H1 (cell line): ENCODE measurements around the gene ARHGEF4. TPM values are rescaled to one million over a fixed set of nuclear protein-coding genes. Genes with fewer than 3 reads are reported as not detected.

Experiments used
- CTCF ChIA-PET: fragments of 300-600 bp; sonication (Branson Sonifier 250); formaldehyde crosslinking; loops from one replicate; lab custom pipeline; 2021; ENCODE audit not compliant: partially characterized antibody; lab: Charles Lee
- POLR2A ChIA-PET: fragments of 300-600 bp; sonication (Branson Sonifier 250); formaldehyde crosslinking; loops from one replicate; lab custom pipeline; 2021; ENCODE audit warnings: inconsistent platforms; ENCODE audit not compliant: partially characterized antibody; lab: Charles Lee
- DNase-seq, 2 experiments: peaks; one replicate each; pipeline versions ENCODE4 v3.0.0 to v3.0.0-alpha.2; 2010 to 2022; ENCODE audit warnings: low spot score in 2 of 2, low read depth in 1 of 2, mixed read lengths in 1 of 2
- FAIRE-seq: peaks from 2 replicates; lab custom pipeline; 2011; peaks lifted over from hg19 to GRCh38; lab: Jason Lieb, UNC
- H2AFZ ChIP-seq: 2 replicates; pipeline ENCODE4 v1.8.1; 2012; ENCODE audit warnings: low read length, inconsistent platforms
- H2AK5ac ChIP-seq: 2 replicates; pipeline ENCODE4 v1.6.1; 2013; ENCODE audit warnings: low read depth, low read length
- H2BK120ac ChIP-seq: replicated peaks from 2 replicates; pipeline ENCODE3; 2013; ENCODE audit warnings: low read depth, low read length, inconsistent platforms
- H2BK12ac ChIP-seq: 2 replicates; pipeline ENCODE4 v1.6.1; 2013; ENCODE audit warnings: low read depth, low read length
- H2BK15ac ChIP-seq: 2 replicates; pipeline ENCODE4 v1.6.1; 2013; ENCODE audit warnings: low read length
- H2BK20ac ChIP-seq: 2 replicates; pipeline ENCODE4 v1.6.1; 2013; ENCODE audit warnings: low read length
- H2BK5ac ChIP-seq: 2 replicates; pipeline ENCODE4 v1.6.1; 2013; ENCODE audit warnings: low read depth, low read length
- H3K14ac ChIP-seq: 2 replicates; pipeline ENCODE4 v1.6.1; 2013; ENCODE audit warnings: inconsistent platforms; ENCODE audit not compliant: insufficient read length
- H3K18ac ChIP-seq: 2 replicates; pipeline ENCODE4 v1.6.1; 2013; ENCODE audit warnings: low read length; ENCODE audit errors: extremely low read depth
- H3K23ac ChIP-seq: 2 replicates; pipeline ENCODE4 v1.6.1; 2013; ENCODE audit warnings: inconsistent platforms; ENCODE audit not compliant: insufficient read length
- H3K23me2 ChIP-seq: 2 replicates; pipeline ENCODE4 v1.6.1; 2013; ENCODE audit warnings: low read depth, low read length
- H3K27ac ChIP-seq: 2 replicates; pipeline ENCODE4 v1.6.1; 2011; ENCODE audit warnings: low read depth, low read length, inconsistent platforms
- H3K27me3 ChIP-seq, 4 experiments: replicated peaks in 1 of 4; 1 replicate in 1 of 4; 2 replicates in 3 of 4; pipeline versions ENCODE4 v1.6.1 to v1.8.1; 2011 to 2013; ENCODE audit warnings: low read length in 3 of 4, mild to moderate bottlenecking in 3 of 4, inconsistent platforms in 2 of 4, mixed read lengths in 2 of 4, moderate library complexity in 1 of 4; ENCODE audit not compliant: control insufficient read depth in 3 of 4, insufficient read depth in 3 of 4; ENCODE audit errors: extremely low read depth in 1 of 4
- H3K36me3 ChIP-seq, 4 experiments: 2 replicates each; pipeline versions ENCODE4 v1.6.1 to v1.8.1; 2011 to 2013; ENCODE audit warnings: mild to moderate bottlenecking in 4 of 4, low read length in 3 of 4, moderate library complexity in 2 of 4, control low read depth in 1 of 4, inconsistent platforms in 1 of 4; ENCODE audit not compliant: insufficient read depth in 4 of 4, control insufficient read depth in 2 of 4
- H3K4ac ChIP-seq: replicated peaks from 2 replicates; pipeline ENCODE3; 2013; ENCODE audit warnings: low read length, low read depth, mixed read lengths, inconsistent platforms; ENCODE audit not compliant: insufficient read length
- H3K4me1 ChIP-seq, 4 experiments: replicated peaks in 1 of 4; 1 replicate in 1 of 4; 2 replicates in 3 of 4; pipeline versions ENCODE4 v1.6.1 to v1.8.1; 2011 to 2013; ENCODE audit warnings: low read length in 3 of 4, inconsistent platforms in 2 of 4, mixed read lengths in 1 of 4; ENCODE audit not compliant: insufficient read depth in 4 of 4, control insufficient read depth in 3 of 4
- H3K4me2 ChIP-seq, 2 experiments: 2 replicates each; pipeline versions ENCODE4 v1.6.1 to v1.8.1; 2011 to 2013; ENCODE audit warnings: low read depth in 2 of 2, low read length in 2 of 2, control low read depth in 1 of 2, inconsistent platforms in 1 of 2, mild to moderate bottlenecking in 1 of 2; ENCODE audit not compliant: insufficient read depth in 1 of 2
- H3K4me3 ChIP-seq, 4 experiments: fragments of 200-600, 300-600 bp in 1 of 4; sonication (generic), shearing (Covaris generic), sonication (Bioruptor Twin) in 1 of 4; 2 replicates each; pipeline versions ENCODE4 v1.5.1 to v1.8.1; 2011 to 2016; ENCODE audit warnings: low read length in 4 of 4, low read depth in 3 of 4, control low read depth in 2 of 4, inconsistent platforms in 2 of 4, mild to moderate bottlenecking in 2 of 4, mixed read lengths in 1 of 4, moderate library complexity in 1 of 4; ENCODE audit not compliant: insufficient read depth in 2 of 4; ENCODE audit errors: extremely low read depth in 1 of 4
- H3K56ac ChIP-seq: replicated peaks from 2 replicates; pipeline ENCODE3; 2013; ENCODE audit warnings: low read depth, mild to moderate bottlenecking, mixed read lengths, low read length, inconsistent platforms; ENCODE audit not compliant: insufficient read length
- H3K79me1 ChIP-seq: 2 replicates; pipeline ENCODE4 v1.6.1; 2013; ENCODE audit warnings: low read depth, low read length, control low read depth
- H3K79me2 ChIP-seq, 2 experiments: 2 replicates each; pipeline versions ENCODE4 v1.6.1 to v1.8.1; 2012 to 2013; ENCODE audit warnings: low read length in 2 of 2, mild to moderate bottlenecking in 2 of 2, inconsistent platforms in 1 of 2; ENCODE audit not compliant: insufficient read depth in 2 of 2, control insufficient read depth in 1 of 2
- H3K9ac ChIP-seq, 4 experiments: replicated peaks in 1 of 4; 1 replicate in 1 of 4; 2 replicates in 3 of 4; pipeline versions ENCODE4 v1.6.1 to v1.8.1; 2011 to 2013; ENCODE audit warnings: low read depth in 3 of 4, low read length in 3 of 4, control low read depth in 2 of 4, mild to moderate bottlenecking in 2 of 4, moderate library complexity in 2 of 4, inconsistent platforms in 1 of 4; ENCODE audit errors: extremely low read depth in 1 of 4
- H3K9me3 ChIP-seq, 2 experiments: 2 replicates each; pipeline versions ENCODE4 v1.6.1 to v1.8.1; 2012 to 2013; ENCODE audit warnings: mild to moderate bottlenecking in 2 of 2, moderate library complexity in 2 of 2, control low read depth in 1 of 2, inconsistent platforms in 1 of 2, low read depth in 1 of 2, low read length in 1 of 2, mixed read lengths in 1 of 2; ENCODE audit not compliant: insufficient read depth in 2 of 2
- H4K20me1 ChIP-seq, 2 experiments: replicated peaks in 1 of 2; 2 replicates each; pipeline versions ENCODE3 to v1.8.1; 2011 to 2013; ENCODE audit warnings: inconsistent platforms in 2 of 2, low read length in 2 of 2, mild to moderate bottlenecking in 1 of 2; ENCODE audit not compliant: insufficient read depth in 2 of 2, control insufficient read depth in 1 of 2
- H4K5ac ChIP-seq: 2 replicates; pipeline ENCODE4 v1.6.1; 2013; ENCODE audit warnings: low read length, low read depth, mixed read lengths, inconsistent platforms; ENCODE audit not compliant: insufficient read length
- H4K8ac ChIP-seq: 2 replicates; pipeline ENCODE4 v1.8.0; 2013; ENCODE audit warnings: mild to moderate bottlenecking, moderate library complexity, low read length, inconsistent platforms; ENCODE audit not compliant: insufficient read depth; ENCODE audit errors: extremely low read depth
- H4K91ac ChIP-seq: replicated peaks from 2 replicates; pipeline ENCODE3; 2013; ENCODE audit warnings: low read length, mixed read lengths, inconsistent platforms; ENCODE audit not compliant: insufficient read length
- MAFK ChIP-seq: IDR thresholded peaks from 2 replicates; pipeline ENCODE4 v1.6.1; 2012; ENCODE audit warnings: low read depth, mild to moderate bottlenecking, improper control_type of control experiment, low read length
- RAD21 ChIP-seq, 2 experiments: IDR thresholded peaks in 1 of 2; conservative IDR thresholded peaks in 1 of 2; 2 replicates each; pipeline ENCODE4 v1.6.1; 2011; ENCODE audit warnings: low read depth in 2 of 2, low read length in 2 of 2, improper control_type of control experiment in 1 of 2, inconsistent platforms in 1 of 2, mild to moderate bottlenecking in 1 of 2, moderate library complexity in 1 of 2
- WGBS, 2 experiments: shearing (Covaris generic) in 1 of 2; methylation state at CpG; one replicate each; pipeline versions ENCODE4 v1.1.6 to v1.1.7; 2013 to 2015; ENCODE audit warnings: low lambda C conversion rate in 2 of 2, mixed read lengths in 2 of 2, inconsistent platforms in 1 of 2, low coverage in 1 of 2, missing lambda C conversion rate in 1 of 2; ENCODE audit not compliant: insufficient replicate concordance in 2 of 2, insufficient coverage in 1 of 2, insufficient read length in 1 of 2; ENCODE audit errors: extremely low coverage in 1 of 2, missing lambda C conversion rate in 1 of 2; 5-methylcytosine and 5-hydroxymethylcytosine counted together
- polyA plus RNA-seq, 7 experiments: library from polyadenylated mRNA; depleted of rRNA in 3 of 7; stranded (reverse) in 5 of 7; unstranded in 2 of 7; fragments of >200 nt in 5 of 7; fragments of 200-250 nt in 2 of 7; gene quantifications; 1 replicate in 5 of 7; 2 replicates in 1 of 7; 4 replicates in 1 of 7; pipeline versions ENCODE4 v1.2.1 to v1.2.3, GENCODE V29; 2011 to 2013; ENCODE audit warnings: missing spikeins in 2 of 7, mixed read lengths in 2 of 7
- total RNA-seq: library from RNA; stranded (reverse); fragmentation: NEBNext Ultra II Directional; extraction: Animal tissue kit (Norgen Biotek cat#: 25700); gene quantifications from 2 replicates; pipeline ENCODE4 v1.2.1, GENCODE V29; 2021

The ARHGEF4 gene
- total and polyA plus RNA-seq, 2 of the 8 experiments (the other 6 are each of a cell fraction or from before 2014, with no cell fraction given) = 10.6 to 14.6 TPM

DNA sequence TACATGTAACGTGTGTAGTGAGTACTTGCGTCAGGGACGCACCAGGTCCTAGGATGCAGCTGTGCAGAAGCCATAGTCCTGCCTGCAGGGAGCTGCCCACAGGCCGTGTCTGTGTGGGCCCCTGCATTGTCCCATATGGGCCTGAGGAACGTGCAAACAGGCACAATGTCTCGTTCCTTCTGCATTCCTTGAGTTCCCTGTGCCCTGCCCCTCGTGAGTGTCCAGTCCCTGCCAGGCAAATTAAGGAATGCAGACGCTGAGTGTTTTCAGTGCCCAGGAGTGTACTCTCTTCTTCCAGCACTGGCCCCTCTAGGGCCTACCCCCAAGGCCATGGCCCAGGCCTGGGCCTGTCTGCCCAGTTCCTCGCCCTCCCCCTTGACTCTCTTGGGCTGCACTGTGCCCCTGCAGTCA, 194.7 kb downstream of the ARHGEF4 start:
- no peak overlapping the region for H2AK5ac ChIP-seq
- ChIA-PET POLR2A (interaction anchor here (1.2 to 2.2 kb wide), 2 partner anchors 10 to 59 kb away, joined by 3 to 6 read pairs; no protein-coding TSS in a partner anchor), CTCF (interaction anchor here (1.0 to 1.2 kb wide), 2 partner anchors 9 to 234 kb away, joined by 3 to 5 read pairs; no protein-coding TSS in a partner anchor)
- H3K14ac ChIP-seq = no peak overlapping the region
- H4K5ac ChIP-seq = no peak overlapping the region
- H4K91ac ChIP-seq = peak overlapping the region; percentile 6
- no peak overlapping the region for H2BK15ac ChIP-seq
- H3K9ac ChIP-seq = no peak overlapping the region
- WGBS, 2 experiments = 78% methylated on average over 9 of the region's 9 CpGs; no CpG with 5 or more reads in 1 of the 2 experiments
- peaks cover 0 to 2% of the 10 kb centered on the region in 2 experiments for H4K20me1 ChIP-seq
- no peak overlapping the region for H2BK12ac ChIP-seq
- H3K4ac ChIP-seq = no peak overlapping the region
- H3K27me3 ChIP-seq = peaks cover 6 to 30% (median 26%) of the 10 kb centered on the region in 4 experiments; a peak in 6 of 7 replicates
- FAIRE-seq = no peak
- H2AFZ ChIP-seq = no peak overlapping the region
- 0 out of 2 replicates have a peak overlapping the region, but pooled peaks have one; percentile 55 for H2BK5ac ChIP-seq
- H3K18ac ChIP-seq = no peak overlapping the region
- H3K36me3 ChIP-seq = no peaks in the 10 kb centered on the region
- H3K56ac ChIP-seq = no peak overlapping the region
- H4K8ac ChIP-seq = no peak overlapping the region
- DNase-seq = no peak
- no peaks in the 10 kb centered on the region; a peak in 1 of 4 replicates for H3K9me3 ChIP-seq
- no peaks in the 10 kb centered on the region for H3K79me2 ChIP-seq
- H3K4me3 ChIP-seq = no peak overlapping the region
- H3K79me1 ChIP-seq = no peaks in the 10 kb centered on the region
- no peak overlapping the region for H3K4me2 ChIP-seq
- H3K23me2 ChIP-seq = peaks cover 10% of the 10 kb centered on the region; the same call in 1 of the 2 replicates
- no peak overlapping the region for H2BK20ac ChIP-seq
- H3K27ac ChIP-seq = no peak overlapping the region; the same call in 1 of the 2 replicates
- TF ChIP-seq MAFK = no peak
- 0 out of 4 replicates have a peak, but pooled peaks of 1 of the 2 experiments have one; percentile 1 for TF ChIP-seq RAD21 (IDR thresholded peaks at IDR 0.05 in 1 of 2, conservative IDR thresholded peaks at IDR 0.05 in 1 of 2; ENCODE audit: low read depth in 2 of 2, low read length in 2 of 2)
- no peak overlapping the region for H2BK120ac ChIP-seq
- H3K4me1 ChIP-seq = peaks cover 0 to 7% (median 4%) of the 10 kb centered on the region in 4 experiments; a peak in 6 of 7 replicates
- no peak overlapping the region for H3K23ac ChIP-seq
